GM19324 (cell line): ENCODE results near the gene POGLUT3.

ENCODE experiments used
- ATAC-seq: cut with Tn5 transposase; IDR thresholded peaks from one replicate; pipeline ENCODE4 v1.9.1; 2021; ENCODE audit warnings: mild to moderate bottlenecking, moderate library complexity; ENCODE audit not compliant: unreplicated experiment, low FRiP score

Gene POGLUT3, protein sequence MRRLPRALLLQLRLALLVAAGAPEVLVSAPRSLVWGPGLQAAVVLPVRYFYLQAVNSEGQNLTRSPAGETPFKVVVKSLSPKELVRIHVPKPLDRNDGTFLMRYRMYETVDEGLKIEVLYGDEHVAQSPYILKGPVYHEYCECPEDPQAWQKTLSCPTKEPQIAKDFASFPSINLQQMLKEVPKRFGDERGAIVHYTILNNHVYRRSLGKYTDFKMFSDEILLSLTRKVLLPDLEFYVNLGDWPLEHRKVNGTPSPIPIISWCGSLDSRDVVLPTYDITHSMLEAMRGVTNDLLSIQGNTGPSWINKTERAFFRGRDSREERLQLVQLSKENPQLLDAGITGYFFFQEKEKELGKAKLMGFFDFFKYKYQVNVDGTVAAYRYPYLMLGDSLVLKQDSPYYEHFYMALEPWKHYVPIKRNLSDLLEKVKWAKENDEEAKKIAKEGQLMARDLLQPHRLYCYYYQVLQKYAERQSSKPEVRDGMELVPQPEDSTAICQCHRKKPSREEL

DNA sequence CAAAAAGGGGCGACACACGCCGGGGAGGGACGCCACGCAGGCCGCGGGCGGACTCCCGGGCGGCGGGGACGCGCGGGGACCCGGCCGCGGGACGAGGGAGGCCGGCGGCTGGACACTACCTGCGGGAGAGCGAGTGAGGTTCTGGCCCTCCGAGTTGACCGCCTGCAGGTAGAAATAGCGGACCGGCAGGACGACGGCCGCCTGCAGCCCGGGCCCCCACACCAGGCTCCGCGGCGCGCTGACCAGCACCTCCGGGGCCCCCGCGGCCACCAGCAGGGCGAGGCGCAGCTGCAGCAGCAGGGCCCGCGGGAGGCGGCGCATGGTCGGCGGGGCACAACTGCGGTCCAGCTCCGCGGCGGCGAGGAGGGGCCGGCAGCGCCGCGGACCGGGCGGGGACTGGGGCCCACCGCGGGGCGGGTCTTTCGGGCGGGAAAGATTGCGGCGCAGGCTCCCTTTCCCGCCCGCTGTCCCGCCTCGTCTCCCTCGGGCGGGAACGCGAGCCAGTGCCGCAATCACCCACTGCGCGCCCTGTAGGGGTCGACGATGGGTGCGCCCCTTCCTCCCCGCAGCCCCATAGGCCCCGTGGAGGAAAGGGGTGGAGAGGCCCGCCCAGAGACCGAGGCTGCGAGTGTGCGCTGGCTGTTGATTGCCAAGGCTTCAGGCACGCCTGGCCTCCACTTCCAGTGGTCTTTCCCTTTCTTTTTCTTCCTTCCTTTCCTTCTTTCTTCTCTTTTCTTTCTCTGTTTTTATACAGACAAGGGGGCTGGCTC, at the start of gene POGLUT3:
Gene POGLUT3 (minus strand): TSS at position 339 of the 770 bp plus-strand sequence. CDS start 18 bp downstream, at position 321.
- peak; percentile 64 for ATAC-seq

DNA sequence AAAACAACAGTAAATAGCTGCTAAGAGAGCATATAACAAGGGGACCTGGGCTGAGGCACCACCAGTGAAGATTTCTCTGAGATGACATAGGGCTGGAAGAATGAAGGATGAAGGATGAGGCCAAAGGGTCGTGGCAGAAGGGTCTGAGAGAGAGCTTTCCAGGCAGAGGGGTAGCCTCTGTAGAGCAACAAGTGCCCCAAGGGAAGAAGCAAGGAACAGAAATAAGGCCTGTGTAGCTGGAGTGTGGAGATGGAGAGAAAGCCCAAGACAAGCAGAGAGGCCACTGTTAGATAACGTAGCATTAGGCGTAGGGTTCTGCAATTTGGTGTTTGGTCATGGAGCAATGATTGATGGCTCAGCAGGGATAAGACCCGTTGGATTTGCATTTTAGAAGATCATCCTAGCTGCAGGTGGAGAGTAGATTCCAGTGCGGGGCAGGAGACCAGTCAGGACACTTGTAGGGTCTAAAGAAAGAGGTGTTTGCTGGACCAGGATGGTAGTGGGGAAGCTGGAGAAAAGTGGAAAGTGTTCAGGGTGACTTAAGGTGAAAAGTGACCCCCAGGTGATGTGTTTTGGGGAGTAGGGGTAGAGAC, 47.8 kb upstream of the POGLUT3 start:
- no peak for ATAC-seq

DNA sequence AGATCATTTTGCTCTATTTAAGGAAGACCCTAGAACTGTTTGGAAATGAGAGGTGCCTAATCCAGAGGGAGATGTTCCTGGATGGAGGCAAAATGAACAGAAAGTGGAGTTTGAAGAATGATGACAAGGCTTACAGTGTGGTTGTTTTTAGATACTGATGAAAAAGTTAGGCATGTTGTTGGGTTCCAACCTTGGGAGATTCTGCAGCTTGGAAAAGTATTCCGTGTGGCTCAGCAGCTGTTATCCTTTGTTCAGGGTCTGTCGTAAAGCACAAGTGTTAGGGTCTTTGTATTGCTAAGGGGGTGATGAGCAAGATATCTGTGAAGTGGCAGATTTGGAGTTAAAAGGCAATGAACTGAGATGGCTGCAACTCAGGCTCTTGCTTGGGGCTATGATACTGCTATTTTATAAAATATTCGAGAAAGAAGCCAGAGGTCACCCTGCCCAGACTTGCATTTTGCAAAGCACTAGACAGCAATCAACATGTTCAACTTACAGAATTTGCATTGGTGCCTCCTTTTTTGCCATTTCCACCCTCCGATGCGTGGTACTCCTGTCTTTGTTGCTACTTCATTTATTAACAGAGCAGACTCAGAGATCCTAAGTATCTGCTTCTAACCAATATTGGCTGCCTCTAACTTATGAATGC, 45.3 kb upstream of the POGLUT3 start:
- no peak for ATAC-seq

DNA sequence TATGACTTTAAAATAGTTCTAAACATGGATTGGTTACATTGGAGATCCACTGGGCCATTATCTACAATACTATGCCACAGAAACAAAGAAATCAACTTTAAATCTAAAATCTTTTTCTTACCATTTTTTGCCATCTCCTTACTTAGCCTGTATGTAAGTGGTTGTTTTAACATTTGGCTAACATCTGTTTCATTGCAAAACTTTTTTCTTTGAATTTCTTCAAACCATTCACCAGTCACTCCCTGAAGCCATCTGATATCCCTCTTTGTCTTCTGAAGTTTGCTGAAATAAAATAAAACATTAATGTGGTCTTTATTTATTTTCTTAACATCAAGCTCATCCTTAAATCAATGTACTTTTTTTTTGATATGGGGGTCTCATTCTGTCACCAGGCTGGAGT, 43.3 kb upstream of the POGLUT3 start:
- no peak for ATAC-seq

DNA sequence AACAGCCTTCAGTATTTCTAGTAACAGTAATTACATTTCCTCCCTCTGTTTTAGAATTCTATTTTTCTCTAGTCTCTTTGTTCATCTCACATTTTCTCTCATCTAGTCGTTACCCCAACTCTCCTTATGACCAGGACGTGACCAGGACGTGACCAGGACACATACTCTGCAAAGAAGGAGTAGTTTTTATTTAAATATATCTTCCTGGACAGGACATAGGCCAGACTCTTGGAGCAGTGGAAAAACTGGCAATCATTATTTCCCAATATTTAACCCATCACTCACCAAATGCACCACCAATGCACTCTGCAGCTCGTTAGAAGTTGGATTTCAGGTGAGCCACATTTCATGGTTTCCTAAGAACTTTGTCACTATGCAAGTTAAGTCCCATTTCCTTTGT, 40.3 kb upstream of the POGLUT3 start:
- no peak for ATAC-seq

DNA sequence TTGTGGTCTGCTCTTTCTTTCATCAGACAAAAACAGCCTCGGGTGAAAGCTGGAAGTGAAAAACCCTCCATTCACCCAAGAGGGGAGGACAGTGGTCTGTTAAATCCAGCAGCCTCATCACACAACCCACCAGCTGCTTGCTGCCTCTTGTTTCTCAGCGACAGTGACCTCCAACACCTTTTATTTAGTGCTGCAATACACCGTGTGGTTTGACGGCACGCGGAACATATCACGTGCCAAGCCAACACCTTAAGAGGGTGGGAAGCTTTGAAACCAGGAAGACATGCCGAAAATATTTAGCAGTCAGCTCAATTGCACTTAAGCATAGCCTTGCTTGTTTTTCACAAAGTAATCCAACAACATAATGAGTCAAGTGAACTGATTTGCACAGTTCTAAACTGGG, 39.8 kb upstream of the POGLUT3 start:
- ATAC-seq: no peak

DNA sequence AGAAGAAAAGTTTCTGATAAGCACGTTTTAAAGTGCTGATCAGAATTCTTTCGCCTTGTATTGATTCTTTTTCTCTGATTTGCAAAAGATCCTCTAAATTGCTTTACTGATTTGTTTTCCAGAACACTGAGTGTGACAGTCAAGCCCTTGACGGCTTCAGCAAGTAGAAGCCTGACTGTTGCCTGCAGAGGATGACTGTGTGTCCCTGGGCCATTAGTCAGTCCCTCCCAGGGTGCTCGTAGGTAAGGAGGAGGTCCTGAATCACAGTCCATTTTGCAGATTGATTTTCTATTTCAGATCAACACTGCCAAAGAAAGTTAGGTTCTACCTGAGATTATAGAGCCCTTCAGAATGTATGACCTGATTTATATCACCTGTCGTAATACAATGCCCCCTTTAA, 38.6 kb upstream of the POGLUT3 start:
- ATAC-seq: no peak

DNA sequence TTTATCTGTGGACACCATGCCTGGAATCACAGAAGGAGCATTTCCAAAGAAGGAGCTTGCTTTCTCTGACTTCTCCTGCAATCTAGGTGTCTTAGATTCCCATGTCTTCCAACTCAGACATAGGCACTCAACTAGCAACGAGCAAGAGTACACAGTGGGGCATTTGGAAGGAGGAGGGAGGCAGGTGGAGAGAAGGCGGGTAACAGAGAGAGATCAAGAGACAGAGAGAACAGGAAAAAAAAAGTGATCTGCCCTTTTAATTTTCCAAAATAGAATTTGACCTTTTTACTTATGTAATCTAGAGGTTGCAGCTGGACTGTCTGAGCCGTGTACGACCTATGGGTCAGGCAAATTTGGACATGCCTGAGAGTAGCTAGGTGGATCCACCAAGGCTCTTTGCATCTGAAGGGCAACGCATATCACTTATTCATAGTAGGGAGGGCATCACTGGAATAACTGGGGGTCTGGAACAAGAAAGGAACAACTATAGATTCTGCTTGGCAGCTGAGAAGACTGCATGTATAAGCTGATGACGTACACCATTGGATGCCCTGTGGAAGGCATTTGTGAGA, 37.3 kb upstream of the POGLUT3 start:
- no peak for ATAC-seq

DNA sequence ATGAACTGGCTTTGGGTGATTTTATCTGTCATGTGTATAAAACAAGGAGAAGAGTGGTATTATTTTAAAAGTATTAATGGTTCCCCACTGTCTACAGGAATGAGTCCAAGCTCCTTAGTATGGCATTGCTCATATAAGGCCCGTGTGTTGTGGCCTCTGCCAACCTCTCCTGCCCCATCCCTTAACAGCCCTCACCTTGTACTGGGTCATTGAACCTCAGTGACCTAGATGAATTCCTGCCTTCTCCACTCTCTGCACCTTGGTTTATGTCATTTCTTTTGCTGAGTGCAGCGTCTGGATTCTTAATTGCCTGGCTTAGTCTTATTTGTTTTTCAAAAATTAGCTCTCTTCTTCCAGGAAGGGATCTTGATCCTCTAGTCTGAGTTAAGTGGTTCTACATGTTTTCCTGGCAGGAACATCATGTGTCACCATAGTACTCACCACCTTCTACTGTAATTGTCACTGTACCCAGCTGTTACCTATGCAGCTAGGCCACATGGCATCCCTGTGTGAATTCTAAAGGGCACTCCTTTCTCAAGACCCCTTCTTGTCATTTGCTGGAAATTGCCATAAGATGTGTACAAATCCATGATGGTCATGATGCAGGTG, 36.2 kb upstream of the POGLUT3 start:
- ATAC-seq: no peak

DNA sequence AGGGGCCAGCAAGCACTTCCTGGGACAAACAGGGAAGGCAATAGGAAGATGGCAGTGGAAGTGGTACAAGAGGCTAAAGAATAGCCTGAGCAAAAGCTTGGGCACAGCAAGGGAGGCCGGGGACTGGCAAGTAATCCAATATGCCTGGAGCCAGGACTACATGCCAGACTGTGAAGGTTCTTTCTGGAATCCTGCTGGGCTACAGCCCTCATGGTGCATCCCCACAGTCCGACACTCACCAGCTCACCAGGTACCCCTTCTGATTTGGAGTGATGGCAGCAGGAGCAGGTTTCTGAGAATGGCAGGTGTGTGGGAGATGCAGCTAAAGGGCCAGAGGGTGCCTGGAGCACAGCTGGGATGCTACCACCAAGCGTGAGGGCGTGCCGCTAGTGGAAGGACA, 32.2 kb upstream of the POGLUT3 start:
- no peak for ATAC-seq

DNA sequence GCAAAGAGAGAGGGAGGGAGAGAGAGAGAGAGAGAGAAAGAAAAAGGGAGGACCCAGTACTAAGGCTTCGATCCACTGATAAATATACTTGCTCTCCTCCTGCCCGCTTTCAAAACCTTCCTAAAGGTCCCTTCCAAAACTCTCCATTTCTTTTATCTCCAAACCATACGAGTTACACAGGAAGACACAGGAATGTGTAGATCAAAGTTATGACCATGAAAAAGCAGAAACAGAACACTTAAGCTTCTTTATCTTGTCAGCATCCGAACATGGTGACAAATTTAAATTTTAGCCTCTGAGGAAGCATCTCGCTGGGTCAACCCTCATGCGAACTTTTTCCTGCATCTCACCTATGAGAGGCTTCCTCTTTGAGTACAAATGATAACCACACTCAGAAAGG, 29.2 kb upstream of the POGLUT3 start:
- no peak for ATAC-seq

DNA sequence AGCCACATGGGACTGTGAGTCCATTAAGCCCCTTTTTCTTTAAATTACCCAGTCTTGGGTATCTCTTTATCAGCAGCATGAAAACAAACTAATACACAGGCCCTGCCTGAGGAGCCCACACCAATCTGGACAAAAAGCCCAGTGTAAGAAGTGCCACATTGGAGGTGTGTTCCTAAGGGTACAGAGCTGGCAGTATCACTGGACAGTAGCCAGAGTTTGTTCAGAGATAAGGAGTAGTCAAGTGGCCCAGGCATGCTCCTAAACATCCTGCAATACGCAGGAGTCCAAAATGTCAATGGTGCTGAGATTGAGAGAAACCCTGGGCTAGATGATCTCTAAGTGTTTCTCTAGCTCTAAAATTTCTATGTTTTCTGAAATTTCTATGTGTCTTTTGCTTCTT, 27.0 kb upstream of the POGLUT3 start:
- no peak for ATAC-seq

DNA sequence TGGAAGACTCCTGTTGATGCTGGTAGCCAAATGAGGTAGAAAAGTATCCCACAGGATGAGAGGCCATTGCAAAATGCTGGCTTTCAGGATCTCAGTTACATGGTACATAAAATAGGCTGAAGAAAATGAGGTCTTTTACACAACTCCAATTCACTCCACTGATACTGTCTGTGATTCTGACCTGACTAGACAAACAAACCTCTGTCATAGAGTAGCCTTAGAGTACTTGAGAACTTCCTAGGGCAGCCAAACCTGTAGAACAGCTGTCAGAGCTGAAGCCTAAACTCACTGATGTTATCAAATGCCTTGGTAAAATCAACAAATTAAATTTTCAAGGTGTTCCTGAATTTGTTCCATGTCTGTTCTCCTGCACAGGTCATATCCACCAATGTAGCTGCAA, 26.2 kb upstream of the POGLUT3 start:
- no peak for ATAC-seq

DNA sequence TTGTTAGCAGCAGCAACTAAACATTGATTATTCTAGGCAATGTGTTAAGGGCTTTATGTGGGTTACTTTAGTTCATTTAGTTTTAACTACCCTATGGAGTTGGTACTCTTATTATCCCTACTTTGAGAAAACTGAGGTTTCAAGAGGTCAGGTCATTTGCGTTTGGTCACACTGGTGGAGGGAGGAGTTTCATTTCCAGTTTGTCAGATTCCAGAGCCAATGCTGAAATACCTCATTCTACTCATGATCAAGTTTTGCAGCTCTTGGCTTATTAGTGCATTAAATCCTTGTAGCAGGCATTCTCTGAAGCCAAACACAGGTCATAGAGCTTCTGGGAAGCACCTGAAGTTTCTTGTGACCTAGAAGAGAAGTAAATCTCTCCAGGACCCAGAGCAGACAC, 24.1 kb upstream of the POGLUT3 start:
- ATAC-seq: no peak

DNA sequence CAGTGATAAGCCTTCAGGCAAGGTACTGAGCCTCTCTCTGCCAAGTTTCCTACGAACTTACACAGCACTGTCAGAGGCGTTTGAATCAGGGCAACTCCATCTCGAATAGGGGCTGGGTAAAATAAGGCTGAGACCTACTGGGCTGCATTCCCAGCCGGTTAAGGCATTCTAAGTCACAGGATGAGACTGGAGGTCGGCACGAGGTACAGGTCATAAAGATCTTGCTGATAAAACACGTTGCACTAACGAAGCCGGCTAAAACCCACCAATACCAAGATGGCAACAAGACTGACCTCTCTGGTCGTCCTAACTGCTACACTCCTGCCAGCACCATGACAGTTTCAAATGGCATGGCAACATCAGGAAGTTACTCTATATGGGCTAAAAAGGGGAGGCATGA, 20.4 kb upstream of the POGLUT3 start:
- ATAC-seq: no peak

DNA sequence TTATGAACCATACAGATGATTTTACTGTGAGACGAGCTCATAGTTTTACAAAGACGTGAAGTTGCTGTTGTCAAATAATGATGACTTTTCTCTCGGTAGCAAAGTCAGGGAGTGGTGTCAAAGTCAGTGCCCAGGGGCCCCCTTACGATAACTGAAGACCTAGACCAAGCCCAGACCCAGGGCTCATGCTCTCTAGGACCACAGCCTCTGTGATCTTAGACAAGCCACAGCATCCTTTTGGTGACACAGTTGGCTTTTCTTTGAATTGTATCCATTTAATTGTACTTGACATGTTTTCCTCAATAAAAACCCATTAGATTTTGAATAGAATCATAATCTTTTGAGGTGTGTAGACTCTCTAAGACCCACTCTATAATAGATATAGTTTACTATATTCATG, 17.9 kb upstream of the POGLUT3 start:
- ATAC-seq: no peak

DNA sequence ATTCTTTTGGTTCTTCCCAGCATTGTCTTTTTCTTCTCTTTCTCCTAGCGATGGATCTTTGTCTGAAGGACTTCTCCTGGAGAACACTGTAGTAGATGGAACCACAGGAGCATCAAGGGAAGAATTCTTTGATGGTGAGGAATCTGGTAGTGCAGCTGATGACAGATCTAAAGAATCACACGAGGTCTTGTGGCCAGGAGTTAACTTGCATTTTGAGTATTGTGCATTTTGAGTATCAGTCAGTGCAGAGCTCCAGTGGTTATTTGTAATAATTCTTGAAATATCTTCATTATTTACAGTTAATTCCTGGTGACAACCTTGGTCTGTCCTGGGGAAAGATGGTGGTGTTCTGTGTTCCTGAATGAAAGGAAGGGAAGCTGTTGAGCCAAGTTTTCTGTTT, 14.5 kb upstream of the POGLUT3 start:
- ATAC-seq: no peak

DNA sequence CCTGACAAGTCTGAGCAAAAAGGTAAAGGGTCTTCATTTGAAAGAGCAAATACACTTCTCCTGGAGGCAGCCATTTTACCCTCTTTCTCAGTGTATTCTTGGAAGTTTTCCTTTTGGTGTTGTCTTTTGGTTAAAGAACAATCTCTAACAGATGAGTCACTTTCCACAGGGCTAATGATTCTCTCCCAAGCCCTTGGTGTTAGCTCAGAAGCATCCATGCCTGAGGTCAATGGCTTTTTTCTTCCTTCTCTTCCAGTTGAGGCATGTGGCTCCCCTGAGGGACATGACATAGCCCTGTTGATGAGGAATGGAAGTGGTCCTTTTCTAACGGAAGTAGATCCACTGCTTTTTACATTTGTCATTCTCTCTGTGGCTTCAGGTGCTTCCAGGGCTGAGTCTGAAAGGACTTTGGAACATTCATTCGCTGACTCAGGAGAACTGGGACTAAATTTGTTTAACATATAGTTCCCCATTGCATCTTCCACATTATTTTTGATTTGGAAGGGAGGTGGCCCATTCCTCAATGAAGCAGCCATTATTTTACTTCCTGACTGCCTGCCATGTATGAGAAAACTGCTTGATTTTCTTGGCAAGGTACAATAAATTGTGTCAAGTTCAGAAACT, 13.8 kb upstream of the POGLUT3 start:
- no peak for ATAC-seq
